ENCODE data around the gene NIPAL4.

DNA sequence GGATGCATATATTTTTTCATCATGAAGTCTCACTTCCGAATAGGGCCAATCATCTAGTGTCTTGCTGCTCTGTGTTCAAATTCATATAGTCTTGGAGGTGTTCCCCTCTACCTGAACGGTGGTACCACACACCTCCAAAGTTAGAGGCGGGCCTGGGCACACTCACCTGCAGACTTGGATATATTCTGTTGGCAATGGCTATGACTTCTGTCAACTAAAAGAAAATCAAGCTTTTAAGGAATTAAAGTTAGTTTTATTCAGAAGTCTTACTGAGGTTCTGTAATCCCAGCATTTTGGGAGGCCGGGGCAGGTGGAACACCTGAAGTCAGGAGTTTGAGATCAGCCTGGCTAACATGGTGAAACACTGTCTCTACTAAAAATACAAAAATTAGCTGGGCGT is 2.6 kb upstream of the NIPAL4 start:
- TF ChIP-seq, protein P1, sequence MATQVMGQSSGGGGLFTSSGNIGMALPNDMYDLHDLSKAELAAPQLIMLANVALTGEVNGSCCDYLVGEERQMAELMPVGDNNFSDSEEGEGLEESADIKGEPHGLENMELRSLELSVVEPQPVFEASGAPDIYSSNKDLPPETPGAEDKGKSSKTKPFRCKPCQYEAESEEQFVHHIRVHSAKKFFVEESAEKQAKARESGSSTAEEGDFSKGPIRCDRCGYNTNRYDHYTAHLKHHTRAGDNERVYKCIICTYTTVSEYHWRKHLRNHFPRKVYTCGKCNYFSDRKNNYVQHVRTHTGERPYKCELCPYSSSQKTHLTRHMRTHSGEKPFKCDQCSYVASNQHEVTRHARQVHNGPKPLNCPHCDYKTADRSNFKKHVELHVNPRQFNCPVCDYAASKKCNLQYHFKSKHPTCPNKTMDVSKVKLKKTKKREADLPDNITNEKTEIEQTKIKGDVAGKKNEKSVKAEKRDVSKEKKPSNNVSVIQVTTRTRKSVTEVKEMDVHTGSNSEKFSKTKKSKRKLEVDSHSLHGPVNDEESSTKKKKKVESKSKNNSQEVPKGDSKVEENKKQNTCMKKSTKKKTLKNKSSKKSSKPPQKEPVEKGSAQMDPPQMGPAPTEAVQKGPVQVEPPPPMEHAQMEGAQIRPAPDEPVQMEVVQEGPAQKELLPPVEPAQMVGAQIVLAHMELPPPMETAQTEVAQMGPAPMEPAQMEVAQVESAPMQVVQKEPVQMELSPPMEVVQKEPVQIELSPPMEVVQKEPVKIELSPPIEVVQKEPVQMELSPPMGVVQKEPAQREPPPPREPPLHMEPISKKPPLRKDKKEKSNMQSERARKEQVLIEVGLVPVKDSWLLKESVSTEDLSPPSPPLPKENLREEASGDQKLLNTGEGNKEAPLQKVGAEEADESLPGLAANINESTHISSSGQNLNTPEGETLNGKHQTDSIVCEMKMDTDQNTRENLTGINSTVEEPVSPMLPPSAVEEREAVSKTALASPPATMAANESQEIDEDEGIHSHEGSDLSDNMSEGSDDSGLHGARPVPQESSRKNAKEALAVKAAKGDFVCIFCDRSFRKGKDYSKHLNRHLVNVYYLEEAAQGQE (tag by site-specific recombination; IDR thresholded peaks at IDR 0.05): no peak
- no peak for TF ChIP-seq ZEB2 (tag by site-specific recombination; IDR thresholded peaks at IDR 0.05)
- no peak for TF ChIP-seq ZNF274 (IDR thresholded peaks at IDR 0.05; ENCODE audit: low read length)
- no peak for TF ChIP-seq ZNF274 (tag by site-specific recombination; IDR thresholded peaks at IDR 0.05; ENCODE audit: borderline replicate concordance)
- TF ChIP-seq, protein P2, sequence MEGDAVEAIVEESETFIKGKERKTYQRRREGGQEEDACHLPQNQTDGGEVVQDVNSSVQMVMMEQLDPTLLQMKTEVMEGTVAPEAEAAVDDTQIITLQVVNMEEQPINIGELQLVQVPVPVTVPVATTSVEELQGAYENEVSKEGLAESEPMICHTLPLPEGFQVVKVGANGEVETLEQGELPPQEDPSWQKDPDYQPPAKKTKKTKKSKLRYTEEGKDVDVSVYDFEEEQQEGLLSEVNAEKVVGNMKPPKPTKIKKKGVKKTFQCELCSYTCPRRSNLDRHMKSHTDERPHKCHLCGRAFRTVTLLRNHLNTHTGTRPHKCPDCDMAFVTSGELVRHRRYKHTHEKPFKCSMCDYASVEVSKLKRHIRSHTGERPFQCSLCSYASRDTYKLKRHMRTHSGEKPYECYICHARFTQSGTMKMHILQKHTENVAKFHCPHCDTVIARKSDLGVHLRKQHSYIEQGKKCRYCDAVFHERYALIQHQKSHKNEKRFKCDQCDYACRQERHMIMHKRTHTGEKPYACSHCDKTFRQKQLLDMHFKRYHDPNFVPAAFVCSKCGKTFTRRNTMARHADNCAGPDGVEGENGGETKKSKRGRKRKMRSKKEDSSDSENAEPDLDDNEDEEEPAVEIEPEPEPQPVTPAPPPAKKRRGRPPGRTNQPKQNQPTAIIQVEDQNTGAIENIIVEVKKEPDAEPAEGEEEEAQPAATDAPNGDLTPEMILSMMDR (tag by site-specific recombination; IDR thresholded peaks at IDR 0.05): no peak
- no peak for TF ChIP-seq ZNF785 (tag by site-specific recombination; IDR thresholded peaks at IDR 0.05)
